Inflammatory macrophage treated with lipopolysaccharide for 4 hours (primary cell): ENCODE results near the gene FLACC1.
"Not testable (repeated sequence)": the region's sequence is repeated elsewhere in the genome, so short reads cannot be mapped to it uniquely, and the experiment has no call there.

Experiments used
- DNase-seq: peaks from one replicate; pipeline ENCODE4 v3.0.0-alpha.2; 2020

Gene FLACC1

DNA sequence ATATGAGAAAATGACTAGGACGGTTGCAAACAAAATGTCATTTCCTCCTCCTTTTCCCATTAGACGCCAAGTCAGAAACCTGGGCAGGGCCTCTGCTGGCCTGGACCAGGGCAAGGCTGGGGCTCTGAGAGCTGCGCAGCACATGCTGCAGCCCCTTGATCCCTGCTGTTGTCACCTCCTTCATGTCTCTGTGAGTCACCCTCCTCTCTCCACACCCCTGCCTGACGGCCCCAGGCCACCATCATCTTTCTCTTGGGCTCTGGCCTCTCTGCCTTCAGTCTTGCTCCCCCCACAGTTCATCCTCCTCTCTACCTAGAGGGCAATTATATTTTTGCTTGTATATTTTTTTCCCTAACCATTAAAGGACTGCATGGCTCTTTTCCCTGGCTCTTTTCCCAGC lies 10.0 kb downstream of the FLACC1 start:
- no peak for DNase-seq

- DNase-seq = no peak
Measured at GRCh38 chr2:201345625-201346213, 11.4 kb downstream of the FLACC1 start.

GRCh38 chr2:201344663-201345366 lies 12.3 kb downstream of the FLACC1 start:
- DNase-seq = no peak

GRCh38 chr2:201343559-201343958 lies 13.6 kb downstream of the FLACC1 start:
- DNase-seq = no peak

- DNase-seq = no peak
Measured at GRCh38 chr2:201342923-201343322, 14.2 kb downstream of the FLACC1 start.

DNA sequence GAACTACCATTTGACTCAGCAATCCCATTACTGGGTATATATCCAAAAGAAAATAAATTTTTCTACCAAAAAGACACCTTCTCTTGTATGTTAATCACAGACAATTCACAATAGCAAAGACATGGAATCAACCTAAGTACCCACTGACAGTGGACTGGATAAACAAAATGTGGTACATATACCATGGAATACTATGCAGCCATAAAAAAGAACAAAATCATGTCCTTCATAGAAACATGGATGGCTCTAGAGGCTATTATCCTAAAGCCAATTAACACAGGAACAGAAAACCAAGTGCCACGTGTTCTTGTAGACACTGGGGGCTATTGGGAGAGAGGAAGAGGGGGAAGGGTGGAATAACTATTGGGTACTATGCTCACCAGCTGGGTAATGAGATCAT lies 27.7 kb downstream of the FLACC1 start:
- DNase-seq = no peak

- DNase-seq = no peak
Measured at GRCh38 chr2:201327678-201328077, 29.5 kb downstream of the FLACC1 start.

GRCh38 chr2:201322772-201323171 lies 34.4 kb downstream of the FLACC1 start:
- DNase-seq = no peak

GRCh38 chr2:201320701-201321100 lies 36.4 kb downstream of the FLACC1 start:
- DNase-seq = no peak

- no peak for DNase-seq
Measured at GRCh38 chr2:201320257-201320656, 36.9 kb downstream of the FLACC1 start.

- no peak for DNase-seq
Measured at GRCh38 chr2:201319511-201319910, 37.6 kb downstream of the FLACC1 start.

GRCh38 chr2:201313362-201313761 lies 43.8 kb downstream of the FLACC1 start:
- DNase-seq = no peak

GRCh38 chr2:201308914-201309313 lies 48.2 kb downstream of the FLACC1 start:
- no peak for DNase-seq

DNA sequence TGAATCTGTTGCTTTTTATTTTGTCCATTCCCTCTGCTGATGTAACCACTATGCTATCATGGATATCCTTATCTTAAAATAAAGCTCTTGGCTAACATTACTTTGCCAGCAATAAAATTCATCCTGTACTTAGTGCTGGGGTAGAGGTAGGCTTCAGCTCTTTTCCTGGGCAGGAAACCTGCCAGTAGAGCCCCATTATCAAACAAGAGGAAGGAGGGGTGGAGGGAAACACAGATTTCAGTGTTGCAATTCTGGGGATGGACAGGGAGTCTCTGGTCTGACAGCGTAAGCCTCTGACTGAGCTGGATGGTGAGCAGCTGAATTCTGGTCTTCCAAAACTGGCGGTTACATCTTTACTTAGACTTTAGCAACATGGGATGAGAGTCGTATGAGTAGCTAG lies 49.3 kb downstream of the FLACC1 start:
- no peak for DNase-seq

GRCh38 chr2:201299929-201300328 lies 57.2 kb downstream of the FLACC1 start:
- DNase-seq = not testable (repeated sequence)

- no peak for DNase-seq
Measured at GRCh38 chr2:201298462-201299052, 58.6 kb downstream of the FLACC1 start.

DNA sequence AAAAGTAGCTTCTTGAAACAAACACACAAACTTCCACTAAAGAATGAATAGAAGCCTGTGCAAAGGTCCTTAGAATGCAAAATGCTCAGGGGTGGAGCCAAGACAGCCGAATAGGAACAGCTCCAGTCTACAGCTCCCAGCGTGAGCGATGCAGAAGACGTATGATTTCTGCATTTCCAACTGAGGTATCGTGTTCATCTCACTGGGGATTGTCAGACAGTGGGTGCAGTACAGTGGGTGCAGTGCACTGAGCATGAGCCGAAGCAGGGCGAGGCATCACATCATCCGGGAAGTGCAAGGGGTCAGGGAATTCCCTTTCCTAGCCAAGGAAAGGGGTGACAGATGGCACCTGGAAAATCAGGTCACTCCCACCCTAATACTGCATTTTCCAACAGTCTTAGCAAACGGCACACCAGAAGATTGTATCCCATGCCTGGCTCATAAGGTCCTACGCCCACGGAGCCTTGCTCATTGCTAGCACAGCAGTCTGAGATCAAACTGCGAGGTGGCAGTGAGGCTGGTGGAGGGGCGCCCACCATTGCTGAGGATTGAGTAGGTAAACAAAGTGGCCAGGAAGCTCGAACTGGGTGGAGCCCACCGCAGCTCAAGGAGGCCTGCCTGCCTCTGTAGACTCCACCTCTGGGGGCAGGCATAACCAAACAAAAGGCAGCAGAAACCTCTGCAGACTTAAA lies 66.5 kb downstream of the FLACC1 start:
- DNase-seq = not testable (repeated sequence)

DNA sequence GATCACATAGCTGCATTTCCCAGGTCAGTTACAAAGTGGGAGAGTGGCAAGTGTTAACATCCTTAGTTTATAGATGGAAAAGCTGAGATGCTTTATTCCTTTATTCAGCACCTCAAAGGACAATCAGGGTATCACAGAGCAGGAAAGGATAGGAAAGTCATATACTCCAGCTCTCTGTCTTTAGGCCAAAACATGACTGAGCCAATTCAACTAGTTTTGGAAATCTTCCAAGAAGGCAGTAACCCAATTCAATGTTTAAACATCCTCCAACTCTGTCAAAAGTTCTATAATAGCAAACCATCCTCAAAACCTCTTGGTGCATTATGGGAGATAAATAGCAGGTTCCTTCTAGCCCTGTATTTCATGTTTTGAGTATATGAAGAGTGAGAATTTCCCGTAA lies 71.6 kb downstream of the FLACC1 start:
- DNase-seq = no peak

- DNase-seq = peak; percentile 39
Measured at GRCh38 chr2:201280191-201281040, 76.7 kb downstream of the FLACC1 start.

- no peak for DNase-seq
Measured at GRCh38 chr2:201279079-201279478, 78.1 kb downstream of the FLACC1 start.

DNA sequence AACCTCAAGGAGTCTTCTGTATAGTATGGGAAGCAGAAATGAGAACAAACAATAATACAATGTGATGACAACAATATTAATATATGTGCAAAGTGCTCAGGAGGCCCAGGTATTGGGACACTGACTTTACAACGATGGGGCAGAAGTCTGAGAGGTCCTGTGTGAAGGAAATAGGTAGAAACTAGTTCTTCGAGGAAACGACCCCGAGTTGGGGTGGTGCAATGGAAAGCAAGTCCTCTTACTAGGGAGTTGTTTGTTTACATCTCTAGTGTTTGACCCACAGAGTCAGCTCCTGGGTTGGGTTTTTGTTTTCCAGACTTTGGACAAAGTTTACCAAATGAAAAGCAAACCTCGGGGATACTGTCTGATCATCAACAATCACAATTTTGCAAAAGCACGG lies 80.6 kb downstream of the FLACC1 start:
- DNase-seq = no peak

DNA sequence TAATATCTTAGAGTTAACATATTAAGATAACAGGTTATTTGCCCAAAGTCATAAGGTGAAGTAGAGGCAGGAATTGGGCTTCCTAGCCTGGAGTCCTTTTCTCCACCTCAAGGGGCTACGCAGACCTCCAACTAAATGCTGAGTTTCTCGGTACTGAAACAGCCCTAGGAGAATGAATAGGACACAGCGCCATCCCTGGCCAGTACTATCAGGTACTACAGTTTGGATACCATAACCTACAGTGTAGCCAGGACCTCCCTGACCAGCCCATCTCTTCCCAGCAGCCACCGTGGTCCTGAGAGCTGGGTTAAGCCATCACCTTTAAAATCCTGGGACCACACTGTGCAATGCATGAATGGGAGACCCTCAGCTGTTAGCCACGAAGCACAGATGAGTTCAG lies 81.2 kb downstream of the FLACC1 start:
- no peak for DNase-seq

GRCh38 chr2:201275069-201275468 lies 82.1 kb downstream of the FLACC1 start:
- DNase-seq = no peak
